Measurements from ENCODE around the gene MS4A2.
"Not testable (repeated sequence)": the region's sequence is repeated elsewhere in the genome, so short reads cannot be mapped to it uniquely, and the experiment has no call there.

MS4A2 gene

GRCh38 chr11:60101368-60101767 lies 12.9 kb downstream of the MS4A2 start:
- DNase-seq, result not testable (repeated sequence)

- not testable (repeated sequence) for DNase-seq
These were observed 16.1 kb downstream of the MS4A2 start for GRCh38 chr11:60104471-60105115.

GRCh38 chr11:60108631-60109030 lies 20.2 kb downstream of the MS4A2 start:
- DNase-seq, result not testable (repeated sequence)

DNA sequence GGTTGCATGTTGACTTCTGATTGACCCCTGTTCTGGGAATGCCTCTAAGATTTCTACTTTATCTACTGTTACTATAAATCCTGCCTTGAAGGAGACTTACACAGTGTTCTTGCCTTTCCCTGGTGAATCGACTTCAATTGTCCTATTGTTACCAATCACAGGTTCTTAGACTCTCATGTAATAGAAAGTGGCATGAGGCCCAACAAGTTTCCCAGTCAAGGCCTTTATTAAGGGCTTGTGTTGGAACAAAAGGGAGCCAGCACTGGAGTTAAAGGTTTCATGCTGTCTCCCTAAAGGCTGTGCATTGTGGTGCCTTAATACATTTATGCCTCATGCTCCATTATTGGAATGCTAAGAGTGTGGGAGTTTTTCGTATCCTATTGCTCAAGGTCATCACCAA lies 23.3 kb downstream of the MS4A2 start:
- DNase-seq, result no peak

- DNase-seq, result no peak
These were observed 28.7 kb downstream of the MS4A2 start for GRCh38 chr11:60116996-60117790.

DNA sequence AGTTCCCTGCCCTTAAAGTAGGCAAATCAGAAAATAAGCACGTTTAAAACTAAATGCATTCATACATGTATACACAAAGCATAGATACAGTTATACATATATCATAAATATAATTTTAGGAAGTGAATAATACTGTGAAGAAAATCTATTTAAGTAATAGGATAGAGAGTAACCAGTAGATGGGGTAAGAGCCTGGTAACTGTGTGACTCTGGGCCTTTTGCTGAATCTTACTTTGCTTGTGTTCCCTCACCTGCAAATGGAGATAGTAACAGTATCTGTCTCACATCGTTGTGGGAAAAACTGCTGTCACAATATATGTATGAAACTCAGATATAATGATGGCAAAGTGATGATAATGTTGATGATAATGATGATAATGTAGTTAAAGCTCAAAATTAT lies 29.9 kb downstream of the MS4A2 start:
- DNase-seq, result no peak

DNA sequence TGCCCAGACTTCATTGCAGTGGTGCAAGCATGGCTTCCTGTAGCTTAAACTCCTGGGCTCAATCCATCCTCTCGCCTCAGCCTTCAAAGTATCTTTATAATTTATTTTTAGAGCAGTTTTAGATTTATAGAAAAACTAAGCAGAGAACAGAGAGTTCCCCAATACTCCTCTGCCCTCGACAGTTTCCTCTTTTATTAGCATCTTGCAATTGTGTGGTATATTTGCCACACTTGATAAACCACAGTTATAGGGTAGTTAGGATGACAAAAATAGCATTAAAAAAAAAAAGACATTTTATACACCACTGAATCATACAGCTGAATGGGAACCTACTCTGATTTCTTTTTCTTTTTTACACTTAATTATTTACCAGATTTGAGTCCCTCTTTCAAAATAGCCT lies 31.2 kb downstream of the MS4A2 start:
- no peak for DNase-seq

- no peak for DNase-seq
These were observed 32.8 kb downstream of the MS4A2 start for GRCh38 chr11:60121264-60121663.

DNA sequence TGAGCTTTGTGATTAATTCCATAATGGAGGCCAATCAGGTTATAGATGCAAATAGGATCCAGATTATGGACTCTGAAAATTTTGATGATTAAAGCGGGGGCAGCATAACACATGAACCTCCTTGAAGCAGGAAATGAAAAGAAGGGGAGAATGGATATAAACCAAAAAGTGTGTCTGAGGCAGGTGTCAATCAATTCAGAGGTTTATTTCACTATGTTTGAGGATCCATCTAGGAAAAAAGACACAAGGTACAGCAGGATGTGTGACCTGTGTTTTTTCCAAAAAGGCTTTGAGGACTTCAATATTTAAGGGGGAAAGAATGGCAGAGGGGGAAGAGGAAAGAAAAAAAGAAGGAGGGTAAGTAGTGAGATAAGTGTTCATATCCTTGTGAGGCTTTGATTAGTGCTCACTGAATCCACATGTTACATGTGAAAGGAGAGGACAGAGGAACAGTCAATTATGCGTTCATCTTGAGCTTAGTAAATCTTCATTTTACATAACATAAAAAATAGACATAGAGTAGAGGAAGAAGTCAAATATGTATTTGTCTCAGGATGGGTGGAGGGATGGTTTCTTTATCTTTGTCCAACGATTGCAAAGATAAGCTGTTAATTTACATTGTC lies 34.1 kb downstream of the MS4A2 start:
- DNase-seq, result no peak

DNA sequence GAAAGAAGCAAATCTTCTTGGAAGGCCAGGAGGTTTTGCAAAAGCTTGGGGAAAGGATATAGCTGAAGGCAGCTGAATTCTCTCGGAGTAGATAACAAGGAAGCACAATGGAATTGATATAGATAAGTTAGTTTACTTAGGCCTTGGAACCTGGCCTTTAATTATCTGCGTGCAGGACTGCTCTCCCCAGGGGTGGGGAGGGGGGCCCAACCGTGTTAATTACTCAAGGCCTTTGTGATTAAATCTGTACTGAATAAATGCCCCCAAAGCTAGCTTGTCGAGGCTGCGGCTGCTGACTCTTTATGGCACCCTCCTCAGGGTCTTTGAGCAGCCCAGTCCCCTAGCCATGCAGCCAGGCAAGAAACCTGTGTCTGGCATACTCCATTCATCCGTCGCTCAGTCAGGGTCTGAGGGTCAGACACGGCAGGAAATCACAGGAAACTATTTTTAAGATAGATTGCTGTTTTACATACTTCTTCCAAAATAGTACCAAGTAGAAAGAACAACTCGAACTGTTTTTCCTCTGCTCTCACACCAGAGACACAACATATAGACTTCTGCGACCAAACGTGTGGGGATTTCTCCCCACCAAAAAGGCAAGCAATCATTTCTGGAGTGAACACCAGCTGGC lies 36.5 kb downstream of the MS4A2 start:
- no peak for DNase-seq

GRCh38 chr11:60125956-60126585 lies 37.6 kb downstream of the MS4A2 start:
- DNase-seq, result no peak

- DNase-seq, result no peak
These were observed 38.9 kb downstream of the MS4A2 start for GRCh38 chr11:60127311-60127811.

DNA sequence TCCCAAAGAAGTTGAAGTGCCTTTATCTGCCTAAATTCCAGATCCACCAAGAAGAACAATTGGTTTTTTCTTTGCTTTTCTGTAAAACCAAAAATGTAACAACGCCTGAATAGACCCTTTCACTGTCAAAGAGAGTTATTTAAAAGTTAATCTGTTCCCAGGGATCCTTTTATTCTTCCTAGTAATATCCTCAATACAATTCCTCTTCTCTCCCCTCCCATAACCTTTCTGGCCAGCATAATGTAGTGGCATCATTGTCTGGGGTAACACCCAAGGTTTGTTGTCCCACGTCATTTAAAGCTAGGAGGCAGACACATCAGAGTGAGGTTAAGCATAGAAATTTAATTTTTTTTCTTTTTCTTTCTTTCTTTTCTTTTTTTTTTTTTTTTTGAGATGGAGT lies 39.9 kb downstream of the MS4A2 start:
- DNase-seq, result no peak

DNA sequence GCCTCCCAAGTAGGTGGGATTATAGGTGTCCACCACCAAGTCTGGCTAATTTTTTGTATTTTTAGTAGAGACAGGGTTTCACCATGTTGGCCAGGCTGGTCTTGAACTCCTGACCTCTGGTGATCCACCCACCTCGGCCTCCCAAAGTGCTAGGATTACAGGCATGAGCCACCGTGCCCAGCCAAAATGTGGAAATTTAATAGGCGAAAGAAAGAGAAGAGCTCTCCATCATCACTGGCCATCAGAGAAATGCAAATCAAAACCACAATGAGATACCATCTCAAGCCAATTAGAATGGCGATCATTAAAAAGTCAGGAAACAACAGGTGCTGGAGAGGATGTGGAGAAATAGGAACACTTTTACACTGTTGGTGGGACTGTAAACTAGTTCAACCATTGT lies 40.4 kb downstream of the MS4A2 start:
- DNase-seq, result not testable (repeated sequence)

- no peak for DNase-seq
These were observed 41.4 kb downstream of the MS4A2 start for GRCh38 chr11:60129853-60130252.

- DNase-seq, result peak in 6 of 56 donors; percentile 0 to 34 (median 2)
These were observed 42.0 kb downstream of the MS4A2 start for GRCh38 chr11:60130496-60130895.

DNA sequence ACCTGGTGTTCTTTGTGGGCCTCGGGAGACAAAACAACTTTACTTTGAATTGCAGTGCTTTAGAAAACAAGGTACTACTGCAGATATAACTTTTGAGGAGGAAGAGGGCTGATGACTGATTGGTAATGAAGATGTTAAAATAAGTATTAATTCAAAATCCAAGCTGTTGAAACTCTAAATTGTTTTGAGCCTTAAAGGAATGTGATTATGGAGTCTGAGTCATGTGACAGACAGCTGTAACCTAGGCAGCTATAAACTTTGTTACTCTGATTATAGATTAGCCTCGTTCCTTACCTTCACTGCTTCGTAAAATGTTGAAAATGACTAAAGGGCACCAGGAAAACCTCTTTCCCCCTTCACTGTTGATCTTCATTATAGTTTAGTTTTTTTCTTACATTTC lies 43.4 kb downstream of the MS4A2 start:
- no peak for DNase-seq

GRCh38 chr11:60133917-60134316 lies 45.5 kb downstream of the MS4A2 start:
- DNase-seq, result no peak

DNA sequence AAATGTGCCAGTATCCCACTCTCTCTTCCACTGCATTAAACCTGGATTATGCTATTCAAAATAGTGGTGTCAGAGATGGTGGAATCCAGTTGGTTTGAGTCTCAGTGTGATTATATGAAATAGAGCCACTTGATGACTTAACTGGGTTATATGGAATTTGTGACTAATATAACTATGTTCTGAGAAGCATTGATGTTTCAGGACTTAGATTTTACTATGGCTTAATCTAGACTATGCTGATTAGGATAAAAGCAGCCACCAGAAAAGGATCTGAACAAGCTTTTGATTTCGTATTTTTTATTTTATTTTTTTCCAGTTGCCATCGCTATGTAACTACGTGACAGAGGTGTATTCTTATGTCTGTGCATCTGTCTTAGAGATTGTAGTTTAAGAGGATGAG lies 55.3 kb downstream of the MS4A2 start:
- no peak for DNase-seq

DNA sequence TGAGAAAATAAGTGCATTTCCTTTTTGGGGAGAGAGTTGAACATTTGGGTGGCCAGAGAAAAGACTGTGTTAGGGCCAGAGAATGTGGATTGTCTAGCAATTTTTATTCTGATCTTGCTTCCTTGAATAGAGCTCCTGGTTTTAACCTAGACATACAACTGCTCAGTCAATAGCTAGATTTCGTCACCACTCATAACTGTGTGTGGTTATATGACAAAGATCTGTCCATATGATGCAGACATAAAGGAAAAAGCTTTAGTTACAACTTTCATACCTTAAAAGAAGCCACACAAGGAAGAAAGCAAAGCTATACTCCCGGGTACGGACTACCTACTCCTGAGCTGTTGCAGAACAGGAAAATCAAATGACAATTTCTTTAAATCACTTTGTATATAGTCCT lies 57.2 kb downstream of the MS4A2 start:
- DNase-seq, result no peak

All from nucleus accumbens (tissue), 56 donors.